Caki2 (cell line): ENCODE measurements around the gene MBOAT1. TPM values are rescaled to one million over a fixed set of nuclear protein-coding genes. Genes with fewer than 3 reads are reported as not detected.
A peak's percentile ranks its signal among the peaks of the same experiment; 100 is the strongest.

Experiments used
- DNase-seq: peaks from one replicate; pipeline ENCODE4 v3.0.0-alpha.2; 2015; ENCODE audit warnings: low read depth
- in situ Hi-C: cut with HindIII; loops from 2 replicates; pipeline ENCODE4 v1.10.0; 2016; ENCODE audit warnings: low sequenced_read_pairs, low pct_unique_long_range_greater_than_20kb, mixed read lengths
- total RNA-seq: library from RNA; depleted of rRNA; stranded (reverse); fragments of >200 nt; shearing (Covaris generic); gene quantifications from 2 replicates; pipeline ENCODE4 v1.2.3, GENCODE V29; 2014; ENCODE audit warnings: low replicate concordance

Gene MBOAT1
- total RNA-seq, 1 experiment from 2014 or later, result 13.3 TPM

DNA sequence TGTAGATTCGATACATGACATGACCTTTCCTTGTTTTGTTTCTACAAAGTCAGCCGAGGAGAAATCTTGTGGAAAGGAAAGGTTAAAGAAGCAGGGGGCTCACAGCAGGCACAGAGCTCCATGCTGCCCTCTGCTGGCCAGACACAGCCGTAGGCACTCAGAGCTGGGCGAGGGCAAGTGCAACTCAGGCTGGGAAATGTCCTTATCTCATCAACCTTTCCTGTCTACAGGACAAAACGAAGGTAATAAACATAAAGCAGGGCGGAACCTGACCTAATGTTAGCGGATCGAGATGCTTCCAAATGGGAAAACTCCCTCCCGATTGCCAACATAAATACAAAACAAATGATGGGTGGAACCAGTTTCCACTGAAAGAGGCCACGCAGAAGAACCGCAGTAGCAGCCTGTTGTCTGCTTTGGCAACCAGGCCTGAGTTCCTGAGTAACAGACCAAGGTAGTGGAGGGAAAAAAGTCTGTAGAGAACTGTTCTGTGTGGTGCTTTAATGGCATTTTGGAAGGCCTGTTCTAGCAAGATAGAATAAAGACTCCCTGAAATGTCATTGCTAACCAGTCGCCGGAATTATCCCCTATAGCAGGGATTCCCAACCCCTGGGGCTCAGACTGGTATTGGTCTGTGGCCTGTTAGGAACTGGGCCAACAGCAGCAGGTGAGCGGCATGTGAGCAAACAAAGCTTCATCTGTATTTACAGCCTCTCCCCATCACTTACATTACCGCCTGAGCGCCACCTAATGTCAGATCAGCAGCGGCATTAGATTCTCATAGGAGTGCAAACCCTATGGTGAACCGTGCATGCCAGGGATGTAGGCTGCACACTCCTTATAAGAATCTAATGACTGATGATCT is 85.2 kb downstream of the MBOAT1 start:
- in situ Hi-C loops, result no loop called here
- DNase-seq, result peak; percentile 55

DNA sequence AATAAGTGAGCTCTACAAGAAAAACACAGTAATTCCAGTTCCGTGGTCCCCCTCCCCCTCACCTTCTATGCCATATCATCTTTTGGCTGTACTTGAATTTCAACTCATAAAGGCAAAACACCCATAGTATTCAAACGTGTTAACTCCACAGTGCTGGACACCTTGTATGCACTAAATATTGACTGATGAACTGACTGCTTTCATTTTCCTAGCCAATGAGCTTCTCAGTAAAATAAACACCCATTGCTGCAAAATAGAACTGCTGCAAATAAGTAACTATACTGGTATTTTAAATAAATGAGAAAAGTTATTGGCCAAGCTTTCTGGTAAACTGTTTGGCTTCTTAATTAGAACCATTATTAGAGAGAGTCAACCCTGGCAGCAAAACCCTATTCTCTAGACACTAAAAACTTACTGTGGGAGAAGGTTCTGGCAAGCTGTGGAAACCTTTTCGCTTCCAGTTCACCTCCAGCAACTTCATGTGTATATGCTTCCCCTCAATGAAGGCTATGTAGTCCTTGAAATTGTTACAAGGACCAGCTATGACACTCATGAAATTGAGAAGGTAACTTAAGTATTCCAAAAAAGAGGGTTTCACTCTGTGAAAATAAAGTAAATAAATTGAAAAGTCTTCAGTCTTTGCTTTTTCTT is 86.0 kb downstream of the MBOAT1 start:
- in situ Hi-C loops, result no loop called here
- no peak for DNase-seq

DNA sequence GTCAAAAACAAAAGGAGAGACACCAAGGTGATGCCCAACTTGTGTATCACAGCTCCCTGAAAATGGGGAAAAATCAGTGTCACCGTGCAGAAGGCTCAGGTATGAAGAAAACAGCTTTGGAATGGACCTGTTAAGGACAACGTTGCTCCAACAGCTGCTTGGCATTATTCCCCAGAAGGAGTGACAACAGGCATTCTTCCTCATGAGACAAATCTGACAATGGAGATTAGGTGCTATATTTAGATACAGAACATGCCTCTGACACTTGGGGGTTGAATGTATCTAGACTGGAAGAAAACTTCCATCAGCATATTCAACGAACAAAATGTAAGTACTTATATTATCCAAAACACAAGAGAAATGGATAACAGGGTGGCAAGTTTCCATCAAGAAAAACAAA is 87.7 kb downstream of the MBOAT1 start:
- no peak for DNase-seq
- in situ Hi-C loops, result no loop called here

DNA sequence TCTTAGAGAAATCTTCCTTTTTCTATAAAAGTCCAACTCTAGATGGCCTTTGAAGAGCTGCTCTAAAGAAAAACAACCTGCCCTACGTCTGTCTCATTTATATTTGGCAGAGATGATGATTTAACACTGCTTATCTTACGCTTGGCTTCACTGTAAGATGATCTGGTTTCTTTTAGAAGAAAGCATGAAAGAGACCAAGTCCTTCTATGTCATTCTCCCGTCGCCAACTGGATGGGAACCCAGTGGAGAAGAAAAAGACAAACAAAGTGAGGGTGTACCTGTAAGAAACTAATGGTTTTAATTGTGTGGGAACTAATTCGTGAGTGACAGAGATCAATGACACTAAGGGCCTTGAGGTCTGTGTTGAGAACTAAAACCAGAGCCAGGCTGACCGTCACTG is 92.8 kb downstream of the MBOAT1 start:
- in situ Hi-C loops, result no loop called here
- no peak for DNase-seq

DNA sequence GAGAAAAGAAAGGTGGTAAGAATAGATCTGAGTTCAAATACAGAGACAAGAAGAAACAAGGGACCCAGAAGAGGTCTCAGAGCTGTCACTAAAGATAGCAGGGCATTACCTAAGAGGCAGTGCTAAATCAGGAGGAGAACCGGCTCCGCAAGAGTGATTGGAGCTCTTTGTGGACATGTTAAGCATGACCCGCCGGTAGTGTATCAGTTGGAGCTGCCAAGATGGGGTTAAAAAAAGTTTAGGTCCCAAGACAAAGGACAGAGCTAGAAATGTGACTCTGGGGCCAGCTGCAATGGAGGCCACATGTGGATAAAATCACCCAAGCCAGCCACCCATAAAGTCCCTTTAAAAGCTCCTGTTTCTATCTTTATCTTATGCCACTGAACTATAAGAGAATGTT is 93.4 kb downstream of the MBOAT1 start:
- DNase-seq, result no peak
- in situ Hi-C loops, result no loop called here

DNA sequence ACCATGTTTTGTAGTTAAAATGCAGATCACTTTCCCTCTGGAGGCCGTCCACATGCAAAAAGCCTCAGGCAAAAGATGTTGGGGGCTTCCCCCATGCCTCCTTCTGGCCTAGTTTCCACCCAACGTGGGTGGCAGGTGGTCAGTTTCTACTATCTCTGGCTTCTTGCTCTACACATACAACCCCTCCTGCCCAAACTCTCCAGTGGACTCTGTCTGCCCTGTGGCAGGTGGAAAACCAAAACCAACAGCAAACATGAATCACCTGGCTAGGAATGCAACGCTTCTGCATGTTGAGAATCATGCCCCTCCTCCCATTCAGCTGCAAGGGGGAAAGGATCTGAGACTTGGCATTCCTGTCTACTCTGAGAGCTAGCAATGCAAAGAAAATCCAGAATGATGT is 94.8 kb downstream of the MBOAT1 start:
- in situ Hi-C loops, result no loop called here
- DNase-seq, result peak; percentile 6

DNA sequence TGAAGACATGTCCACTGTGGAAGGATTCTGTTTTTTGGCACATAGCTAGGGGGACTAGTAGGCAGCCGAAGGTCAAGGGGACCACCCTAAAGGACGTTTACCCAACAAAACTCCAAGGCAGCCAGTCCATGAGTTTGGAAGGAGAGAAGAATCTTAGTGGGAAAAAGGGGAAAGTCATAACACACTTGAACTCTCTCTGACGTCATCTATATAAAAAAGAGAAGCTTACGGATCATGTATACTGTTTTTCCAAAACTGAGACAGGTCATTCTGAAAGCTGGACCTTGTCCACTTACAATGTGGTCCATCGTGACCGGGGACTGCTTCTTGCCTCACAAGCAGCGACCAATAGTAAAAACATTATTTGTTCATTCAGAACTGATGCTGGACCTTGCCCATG is 95.5 kb downstream of the MBOAT1 start:
- in situ Hi-C loops, result no loop called here

DNA sequence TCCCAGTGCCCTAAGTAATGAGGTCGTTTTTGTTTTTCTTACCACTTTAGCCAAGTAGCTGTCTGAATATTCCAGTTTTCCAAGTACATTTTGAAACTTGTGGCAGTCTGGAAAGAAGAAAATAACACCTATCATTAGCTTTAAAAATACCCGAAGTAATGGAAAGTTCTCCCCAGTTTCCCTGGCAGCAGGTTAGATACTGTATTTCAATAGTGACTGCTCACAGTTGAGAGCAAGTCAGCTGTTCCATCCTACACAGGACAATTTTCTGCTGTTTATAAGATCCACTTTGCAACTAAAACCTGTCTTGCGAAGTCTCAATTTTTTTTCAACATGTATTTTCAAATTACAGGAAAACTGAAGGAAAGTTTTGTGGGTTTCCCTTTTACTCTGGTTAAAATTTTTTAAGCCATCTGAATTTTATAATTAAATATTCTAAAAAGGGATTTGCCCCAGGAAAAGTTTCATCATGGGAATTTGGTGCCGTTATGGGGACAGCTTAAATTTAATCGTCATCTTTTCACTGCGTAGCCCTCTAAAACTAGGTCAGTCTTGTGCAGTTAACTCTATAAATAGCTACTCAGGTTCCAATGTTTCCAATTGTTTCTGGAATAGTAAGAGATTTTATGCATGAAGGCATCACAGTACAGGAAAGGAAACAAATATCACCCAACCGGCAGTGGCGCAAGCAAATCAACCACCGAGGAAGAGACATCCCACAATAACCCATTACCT is 96.9 kb downstream of the MBOAT1 start:
- no peak for DNase-seq
- in situ Hi-C loops, result no loop called here

More for the DNA sequence above, 95.5 kb downstream of the MBOAT1 start:
- DNase-seq, result no peak

DNA sequence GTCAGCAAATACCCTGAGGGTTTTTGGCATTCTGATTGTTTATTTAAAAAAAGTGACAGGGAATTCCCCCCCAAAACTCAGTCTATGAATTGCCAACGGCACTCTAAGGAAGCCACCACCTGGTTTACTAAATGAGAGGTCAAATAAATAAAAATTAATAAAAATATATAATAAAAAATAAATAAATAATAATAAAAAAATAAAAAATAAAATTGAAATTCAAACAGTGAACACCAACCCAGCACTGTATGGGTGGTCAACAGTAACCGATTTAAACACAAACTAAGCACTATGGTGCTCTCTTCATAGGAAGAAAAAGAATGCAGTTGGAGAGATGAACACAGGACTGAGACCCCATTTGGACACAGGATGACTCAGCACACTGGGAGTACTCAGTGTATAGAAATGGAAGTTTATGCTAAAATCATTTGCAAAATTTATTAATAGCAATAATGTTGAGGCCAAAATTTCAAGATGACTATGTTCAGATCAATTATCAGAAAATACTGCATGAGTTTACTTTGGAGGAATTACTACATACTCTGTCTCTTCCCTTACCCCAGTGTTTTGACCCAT is 98.5 kb downstream of the MBOAT1 start:
- DNase-seq, result no peak
- in situ Hi-C loops, result no loop called here

DNA sequence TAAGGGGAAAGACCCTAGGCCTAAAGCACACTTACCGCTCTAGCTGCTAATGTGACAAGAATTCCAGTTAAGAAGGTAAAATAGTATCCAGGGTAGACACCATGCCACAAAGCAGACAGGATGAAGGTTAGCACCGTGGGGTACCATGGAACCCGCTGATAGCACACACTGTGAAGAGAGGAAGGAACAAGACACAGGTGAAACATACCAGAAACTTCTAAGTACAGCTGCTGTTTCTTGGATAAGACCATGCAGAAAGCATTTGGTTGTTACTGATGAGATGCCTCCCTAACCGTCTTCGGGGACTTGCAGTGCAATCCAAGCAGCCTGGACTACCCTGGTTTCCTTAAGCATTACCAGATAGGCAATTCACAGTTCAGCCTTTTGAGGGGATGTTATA is 99.4 kb downstream of the MBOAT1 start:
- no peak for DNase-seq
- in situ Hi-C loops, result no loop called here

DNA sequence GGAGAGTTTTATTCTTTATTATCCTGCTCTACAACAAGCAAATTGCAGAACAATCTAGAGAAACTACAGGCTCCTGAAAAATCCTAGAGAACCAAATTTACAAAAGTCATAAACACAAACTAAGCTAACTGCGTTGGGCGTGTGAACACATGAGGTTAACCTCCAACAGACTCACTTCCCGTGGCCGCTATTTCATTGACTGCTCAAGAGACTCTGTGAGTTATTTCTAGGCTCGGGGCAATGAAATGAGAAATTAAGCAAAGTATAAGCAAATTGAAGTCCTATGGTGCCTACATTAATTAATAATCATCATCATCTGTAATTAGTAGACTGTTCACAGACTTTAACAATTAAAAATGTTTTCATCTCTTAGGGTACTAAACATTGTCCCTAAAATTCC is 100.0 kb downstream of the MBOAT1 start:
- no peak for DNase-seq

DNA sequence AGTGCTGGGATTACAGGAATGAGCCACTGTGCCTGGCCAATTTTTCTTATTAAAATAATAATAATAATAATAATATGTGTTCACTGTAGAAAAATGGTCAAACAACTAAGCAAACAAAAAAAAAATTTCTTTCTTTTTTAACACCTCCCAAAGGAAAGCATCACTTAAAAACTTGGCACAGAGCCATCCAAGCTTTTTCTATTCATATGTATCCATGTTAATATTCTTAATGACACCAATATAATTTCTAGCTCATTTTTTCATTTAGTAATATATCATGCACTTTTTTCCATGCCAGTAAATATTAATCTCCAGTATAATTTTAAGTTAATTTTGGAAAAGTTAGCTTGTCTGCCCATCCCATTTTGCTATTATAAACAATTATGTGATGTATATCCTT is 101.8 kb downstream of the MBOAT1 start:
- in situ Hi-C loops, result no loop called here
- DNase-seq, result no peak

More for the DNA sequence above, 100.0 kb downstream of the MBOAT1 start:
- in situ Hi-C loops, result no loop called here

DNA sequence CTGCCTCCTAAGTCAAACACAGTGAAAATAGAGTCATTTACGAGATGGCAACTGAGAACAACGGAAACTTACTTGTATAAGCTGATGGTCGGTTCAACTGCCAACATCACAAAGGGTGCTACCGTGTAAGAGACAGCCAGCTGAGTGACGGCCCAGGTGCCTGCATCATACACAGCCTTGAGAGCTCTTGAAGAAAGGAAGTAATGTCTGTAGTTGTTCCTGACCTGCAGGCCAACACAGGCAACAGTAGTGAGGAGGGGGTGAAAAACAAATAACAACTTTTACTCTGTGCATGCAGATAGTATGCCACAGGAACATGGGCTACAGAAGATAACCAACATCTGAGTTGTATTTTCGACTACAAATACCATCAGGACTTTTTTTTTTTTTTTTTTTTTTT is 102.7 kb downstream of the MBOAT1 start:
- in situ Hi-C loops, result no loop called here
- DNase-seq, result no peak

DNA sequence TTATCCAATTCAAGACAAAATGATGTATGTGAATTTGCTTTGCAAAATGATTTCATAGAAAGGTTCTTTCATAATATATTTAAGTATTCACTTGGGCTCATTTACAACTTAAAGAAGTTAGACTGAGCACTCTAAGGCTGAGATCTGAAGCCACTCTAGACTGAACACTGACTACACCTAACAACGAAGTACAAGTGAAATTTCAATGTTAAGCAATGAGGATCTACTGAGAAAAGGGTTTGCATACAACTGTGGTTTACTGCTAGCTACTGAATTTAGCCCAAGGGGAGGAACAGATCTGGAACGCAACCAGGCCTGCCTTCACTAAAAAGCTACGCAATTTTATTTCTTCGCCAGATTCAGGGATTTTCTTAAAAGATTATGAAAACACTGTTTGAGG is 106.4 kb downstream of the MBOAT1 start:
- DNase-seq, result no peak
- in situ Hi-C loops, result no loop called here

DNA sequence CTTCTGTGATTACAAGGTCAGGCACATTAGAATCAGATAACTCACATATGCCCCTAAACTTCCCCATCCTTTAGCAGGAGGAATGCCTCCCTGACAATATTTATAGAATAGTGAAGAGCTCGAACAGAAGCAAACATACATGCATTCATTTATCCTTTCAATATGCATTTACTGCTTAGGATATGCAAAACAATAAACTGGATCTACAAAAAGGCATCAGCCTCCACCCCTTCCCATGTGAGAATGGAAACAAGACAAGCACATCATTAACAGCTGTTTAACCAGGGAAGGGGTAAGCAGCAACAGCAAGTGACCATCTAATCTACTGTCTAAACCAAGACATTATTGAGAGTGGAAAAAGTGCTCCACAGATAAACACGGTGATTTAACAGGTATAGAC is 107.6 kb downstream of the MBOAT1 start:
- DNase-seq, result no peak
- in situ Hi-C loops, result no loop called here

DNA sequence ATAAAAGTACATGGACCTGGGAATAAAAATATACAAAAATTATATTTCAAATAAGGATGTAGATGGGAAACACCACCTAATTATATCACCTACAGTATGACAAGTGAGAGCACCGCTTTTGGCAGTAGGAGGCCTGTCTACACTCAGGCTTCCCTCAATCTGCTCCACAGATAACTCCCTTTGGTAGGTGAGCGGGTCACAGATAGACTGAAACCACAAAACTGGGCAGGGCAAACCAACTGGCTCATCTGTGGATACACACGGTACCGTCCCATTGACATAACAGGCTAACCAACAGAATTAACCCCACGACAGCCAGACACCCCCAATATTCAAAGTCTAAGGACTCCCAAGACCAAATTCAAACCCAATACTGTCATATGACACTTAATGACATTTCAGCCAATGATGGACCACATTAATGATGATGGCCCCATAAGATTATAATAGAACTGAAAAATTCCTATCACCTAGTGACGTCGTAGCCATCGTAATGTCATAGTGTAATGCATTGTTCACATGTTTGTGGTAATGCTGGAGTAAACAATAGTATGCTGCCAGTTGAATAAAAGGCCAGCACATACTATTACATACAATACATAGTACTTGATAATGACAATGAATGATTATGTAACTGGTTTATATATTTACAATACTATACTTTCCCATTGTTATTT is 109.7 kb downstream of the MBOAT1 start:
- no peak for DNase-seq
- in situ Hi-C loops, result no loop called here

DNA sequence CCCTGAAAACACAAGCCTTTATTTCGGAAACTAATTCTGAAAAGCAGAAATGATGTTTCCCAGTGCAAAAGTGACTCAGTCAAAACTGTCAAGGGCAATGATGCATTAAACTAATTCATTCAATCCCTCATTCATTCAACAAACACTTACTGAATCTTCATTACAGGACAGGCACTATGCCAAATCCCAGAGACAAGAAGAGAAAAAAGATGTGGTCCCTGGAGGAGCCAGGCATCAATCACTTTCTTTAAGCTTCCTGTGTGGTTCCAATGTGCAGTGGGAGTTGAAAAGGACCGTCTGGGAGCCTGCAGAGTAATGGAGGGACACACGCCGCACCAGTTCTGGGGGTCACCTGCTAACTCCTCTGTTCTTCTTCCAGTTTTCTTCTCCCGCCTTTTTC is 113.1 kb downstream of the MBOAT1 start:
- in situ Hi-C loops, result no loop called here

DNA sequence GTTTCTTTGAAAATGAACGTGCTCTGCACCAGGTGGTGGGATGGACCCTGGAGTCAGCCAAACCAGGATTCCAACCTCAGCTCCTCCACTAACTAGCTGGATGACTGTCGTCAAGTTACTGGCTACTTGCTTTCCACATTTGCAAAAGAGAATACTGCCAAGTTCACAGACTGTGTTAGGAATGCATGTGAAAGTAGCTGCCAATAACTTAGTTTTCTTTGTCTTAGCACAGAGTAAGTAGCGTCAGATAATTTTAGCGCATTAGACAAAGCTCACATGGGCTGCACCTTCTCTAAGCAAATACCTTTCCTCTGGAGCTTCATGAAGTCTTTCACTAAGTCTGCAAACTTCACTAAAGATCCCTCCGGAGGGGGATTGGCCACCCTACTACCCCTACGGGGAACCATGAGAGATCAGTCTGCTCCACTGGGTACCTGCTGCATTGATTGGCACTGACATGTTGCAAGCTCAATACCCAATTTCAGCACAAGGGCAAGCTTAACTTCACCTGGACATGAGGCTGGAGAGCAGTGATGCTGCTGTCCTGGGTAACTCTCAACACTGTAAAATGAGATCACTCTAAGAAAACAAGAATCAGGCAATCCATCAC is 113.9 kb downstream of the MBOAT1 start:
- in situ Hi-C loops, result no loop called here

More for the DNA sequence above, 113.1 kb downstream of the MBOAT1 start:
- DNase-seq, result no peak

More for the DNA sequence above, 113.9 kb downstream of the MBOAT1 start:
- no peak for DNase-seq
